Brain microvascular endothelial cell (primary cell): ENCODE data around the gene WIPF1.

Experiments
- DNase-seq: peaks from one replicate; pipeline ENCODE4 v3.0.0-alpha.2; 2020
- H3K27ac ChIP-seq: fragments of 250-450 bp; sonication (Bioruptor Pico); 2 replicates; pipeline ENCODE4 v1.5.1; 2020; ENCODE audit warnings: mild to moderate bottlenecking, moderate library complexity
- H3K27me3 ChIP-seq: fragments of 250-450 bp; sonication (Bioruptor Pico); replicated peaks from 2 replicates; pipeline ENCODE4 v1.5.1; 2020; ENCODE audit warnings: mild to moderate bottlenecking
- H3K36me3 ChIP-seq: fragments of 250-450 bp; sonication (Bioruptor Pico); replicated peaks from 2 replicates; pipeline ENCODE4 v1.5.1; 2020; ENCODE audit warnings: mild to moderate bottlenecking
- H3K4me3 ChIP-seq: 2 replicates; pipeline ENCODE4 v1.5.1; 2011; ENCODE audit warnings: low read depth, mild to moderate bottlenecking, control low read depth, low read length, moderate library complexity
- in situ Hi-C: cut with HindIII; loops from 2 replicates; pipeline ENCODE4 v1.10.0; 2017; ENCODE audit warnings: low sequenced_read_pairs, low pct_ligation_motif_present
- TF ChIP-seq, protein P1 (sequence below): IDR thresholded peaks from 2 replicates; pipeline ENCODE4 v1.5.1; 2011; ENCODE audit warnings: low read depth, mild to moderate bottlenecking, moderate library complexity, low read length, control low read depth, inconsistent platforms; ENCODE audit errors: missing control alignments

The WIPF1 gene

DNA sequence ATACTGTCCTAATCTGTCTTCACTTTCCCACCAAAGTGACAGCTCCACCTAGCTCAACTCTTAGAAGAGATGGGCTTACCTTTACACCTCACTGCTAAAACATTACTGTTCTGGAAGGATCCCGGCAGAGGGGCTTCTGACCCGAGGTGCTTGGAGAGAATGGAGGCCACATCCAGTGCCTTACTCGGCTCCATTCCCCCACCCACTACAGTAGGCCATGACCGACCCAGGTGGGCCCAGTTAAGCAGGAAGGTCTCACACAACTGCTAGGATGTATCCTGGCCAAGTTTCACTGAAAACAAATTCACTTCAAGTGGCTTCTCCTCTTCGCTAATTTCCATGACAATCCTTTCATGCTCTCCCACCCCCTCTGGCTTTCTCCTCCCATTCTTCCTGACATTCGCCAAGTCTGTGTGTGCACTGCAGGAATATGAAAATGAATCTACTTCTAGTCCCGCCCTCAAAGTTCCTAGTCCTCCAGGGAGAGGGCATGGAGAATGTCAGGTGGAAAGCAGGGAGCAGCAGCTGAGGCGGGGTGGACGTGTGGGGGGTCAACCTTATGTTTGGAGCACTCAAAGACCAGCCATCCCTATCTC lies 11.8 kb downstream of the WIPF1 start:
- TF ChIP-seq, protein P1, sequence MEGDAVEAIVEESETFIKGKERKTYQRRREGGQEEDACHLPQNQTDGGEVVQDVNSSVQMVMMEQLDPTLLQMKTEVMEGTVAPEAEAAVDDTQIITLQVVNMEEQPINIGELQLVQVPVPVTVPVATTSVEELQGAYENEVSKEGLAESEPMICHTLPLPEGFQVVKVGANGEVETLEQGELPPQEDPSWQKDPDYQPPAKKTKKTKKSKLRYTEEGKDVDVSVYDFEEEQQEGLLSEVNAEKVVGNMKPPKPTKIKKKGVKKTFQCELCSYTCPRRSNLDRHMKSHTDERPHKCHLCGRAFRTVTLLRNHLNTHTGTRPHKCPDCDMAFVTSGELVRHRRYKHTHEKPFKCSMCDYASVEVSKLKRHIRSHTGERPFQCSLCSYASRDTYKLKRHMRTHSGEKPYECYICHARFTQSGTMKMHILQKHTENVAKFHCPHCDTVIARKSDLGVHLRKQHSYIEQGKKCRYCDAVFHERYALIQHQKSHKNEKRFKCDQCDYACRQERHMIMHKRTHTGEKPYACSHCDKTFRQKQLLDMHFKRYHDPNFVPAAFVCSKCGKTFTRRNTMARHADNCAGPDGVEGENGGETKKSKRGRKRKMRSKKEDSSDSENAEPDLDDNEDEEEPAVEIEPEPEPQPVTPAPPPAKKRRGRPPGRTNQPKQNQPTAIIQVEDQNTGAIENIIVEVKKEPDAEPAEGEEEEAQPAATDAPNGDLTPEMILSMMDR, result no peak
- H3K4me3 ChIP-seq, result no peak overlapping the region
- in situ Hi-C loops, result loop anchor here (25.0 kb wide), 1 partner anchor 102 kb away; no protein-coding TSS in a partner anchor
- no peaks in the 10 kb centered on the region for H3K27me3 ChIP-seq
- peaks cover 3% of the 10 kb centered on the region for H3K36me3 ChIP-seq
- H3K27ac ChIP-seq, result no peak overlapping the region
- no peak for DNase-seq

DNA sequence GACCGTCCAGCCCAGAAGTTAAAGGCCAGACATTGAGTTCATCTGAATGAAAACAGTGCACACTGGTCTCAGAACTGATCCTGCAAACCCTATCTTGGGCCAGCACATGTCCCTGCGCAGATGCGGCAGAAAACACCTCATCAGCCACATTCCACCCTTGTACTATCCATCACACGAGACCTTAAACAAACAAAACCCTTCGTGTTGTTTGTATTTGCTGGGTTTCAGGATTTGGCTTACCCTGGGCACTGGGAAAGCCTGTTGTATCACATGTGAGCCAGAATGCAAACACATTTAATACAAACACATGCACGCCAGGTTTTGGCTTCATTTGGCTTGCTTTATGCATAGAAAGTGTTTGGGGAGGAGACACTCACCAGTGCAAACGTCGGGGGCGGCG lies 12.5 kb downstream of the WIPF1 start:
- no peaks in the 10 kb centered on the region for H3K27me3 ChIP-seq
- in situ Hi-C loops, result loop anchor here (25.0 kb wide), 1 partner anchor 102 kb away; no protein-coding TSS in a partner anchor
- no peak overlapping the region for H3K27ac ChIP-seq
- no peak overlapping the region for H3K4me3 ChIP-seq
- H3K36me3 ChIP-seq, result peaks cover 5% of the 10 kb centered on the region
- DNase-seq, result no peak
- TF ChIP-seq, protein P1, result no peak

DNA sequence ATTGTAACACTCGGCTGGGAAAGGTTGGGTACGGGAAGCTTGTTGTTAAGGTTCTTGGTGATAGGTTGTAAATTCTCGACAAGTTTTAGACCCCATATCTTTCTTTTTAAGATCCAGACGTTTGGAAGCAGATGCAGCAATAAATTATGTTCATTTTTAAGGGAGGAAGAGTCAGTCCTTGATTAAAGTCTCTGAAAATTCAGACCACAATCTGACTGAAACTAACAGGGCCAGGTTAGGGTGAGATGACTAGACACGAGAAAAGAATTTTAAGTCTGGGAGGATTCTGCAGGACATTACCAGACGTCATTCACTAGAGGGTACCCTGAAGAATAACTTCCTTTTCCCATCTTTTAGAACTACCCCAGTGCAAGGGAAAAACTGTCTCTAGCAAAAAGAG lies 16.1 kb downstream of the WIPF1 start:
- DNase-seq, result no peak
- H3K27me3 ChIP-seq, result no peaks in the 10 kb centered on the region
- H3K36me3 ChIP-seq, result peaks cover 5% of the 10 kb centered on the region
- no peak overlapping the region for H3K27ac ChIP-seq
- H3K4me3 ChIP-seq, result no peak overlapping the region
- in situ Hi-C loops, result loop anchor here (25.0 kb wide), 1 partner anchor 106 kb away; no protein-coding TSS in a partner anchor
- TF ChIP-seq, protein P1, result no peak

DNA sequence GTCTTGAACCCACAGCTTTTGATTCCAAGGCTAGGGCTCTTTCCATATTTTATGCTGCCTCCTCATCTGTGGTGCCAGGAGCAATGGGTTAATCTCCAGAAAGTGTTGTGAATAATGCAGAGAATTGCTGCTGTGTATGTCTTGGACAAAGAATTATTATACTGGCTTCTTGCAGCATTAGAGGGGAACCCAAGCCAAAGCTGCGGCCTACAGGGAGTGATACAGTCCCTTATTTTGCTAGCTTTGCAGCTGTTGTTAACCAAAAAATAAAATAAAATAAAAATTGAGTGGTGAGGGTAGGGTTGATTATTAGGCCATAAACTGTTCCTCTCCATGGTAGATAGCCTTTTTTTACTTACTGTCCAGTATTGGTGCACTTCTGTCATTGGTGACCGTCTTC lies 16.7 kb downstream of the WIPF1 start:
- peaks cover 5% of the 10 kb centered on the region for H3K36me3 ChIP-seq
- in situ Hi-C loops, result loop anchor here (25.0 kb wide), 1 partner anchor 106 kb away; no protein-coding TSS in a partner anchor
- H3K4me3 ChIP-seq, result no peak overlapping the region
- TF ChIP-seq, protein P1, result no peak
- DNase-seq, result no peak
- H3K27ac ChIP-seq, result no peak overlapping the region
- H3K27me3 ChIP-seq, result no peaks in the 10 kb centered on the region

DNA sequence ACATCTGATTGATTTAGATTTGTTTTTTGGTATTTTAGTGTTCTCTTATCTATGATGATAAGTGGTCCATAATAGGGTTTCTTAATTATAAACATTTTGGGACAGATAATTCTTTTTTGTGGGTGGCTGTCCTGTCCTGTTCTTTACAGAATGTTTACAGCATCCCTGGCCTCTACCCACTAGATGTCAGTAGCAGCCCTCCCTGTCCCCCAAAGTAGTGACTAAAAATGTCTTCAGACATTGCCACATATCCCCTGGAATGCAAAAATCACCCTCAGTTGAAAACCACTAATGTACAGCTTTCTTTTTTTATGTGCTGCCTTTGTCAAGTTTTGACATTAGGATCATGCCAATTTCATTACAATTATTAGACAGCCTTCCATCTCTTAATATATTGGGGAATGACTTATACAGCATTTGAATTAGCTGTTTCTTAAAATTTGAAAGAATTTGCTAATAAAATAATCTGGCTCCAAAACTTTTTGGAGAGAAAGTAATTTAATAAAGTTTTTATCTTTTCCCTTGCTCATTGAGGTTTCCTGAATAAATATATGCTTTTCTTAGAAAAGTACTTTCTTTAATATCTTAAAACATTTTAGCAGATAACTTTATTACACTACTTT lies 19.5 kb downstream of the WIPF1 start:
- in situ Hi-C loops, result loop anchor here (25.0 kb wide), 1 partner anchor 109 kb away; no protein-coding TSS in a partner anchor
- Histone ChIP-seq H3K27ac (no peak overlapping the region), H3K36me3 (peaks cover 2% of the 10 kb centered on the region), H3K4me3 (no peak overlapping the region), H3K27me3 (no peaks in the 10 kb centered on the region)
- peak; percentile 73 for DNase-seq
- TF ChIP-seq, protein P1, result peak; percentile 84
